Measurements from ENCODE around the gene CERK.

GRCh38 chr22:46766611-46767010 is 28.6 kb upstream of the CERK start:
- no peak for TF ChIP-seq CTCF (IDR thresholded peaks at IDR 0.05)
- no peak for TF ChIP-seq MAX (CRISPR knock-in tag; IDR thresholded peaks at IDR 0.05)
- TF ChIP-seq ESRRA (CRISPR knock-in tag; IDR thresholded peaks at IDR 0.05; ENCODE audit: borderline replicate concordance), result no peak
- no peak for TF ChIP-seq ATF2 (CRISPR knock-in tag; IDR thresholded peaks at IDR 0.05; ENCODE audit: borderline replicate concordance, low read depth)
- no peak for TF ChIP-seq ELF4 (CRISPR knock-in tag; IDR thresholded peaks at IDR 0.05; ENCODE audit: low read depth)
- TF ChIP-seq OVOL2 (CRISPR knock-in tag; IDR thresholded peaks at IDR 0.05; ENCODE audit: borderline replicate concordance), result no peak
- no peak for TF ChIP-seq FOXP4 (CRISPR knock-in tag; IDR thresholded peaks at IDR 0.05)
- no peak for TF ChIP-seq USF2 (CRISPR knock-in tag; IDR thresholded peaks at IDR 0.05)
- TF ChIP-seq E2F1 (CRISPR knock-in tag; IDR thresholded peaks at IDR 0.05), result no peak
- no peak for TF ChIP-seq NR3C1 (CRISPR knock-in tag; conservative IDR thresholded peaks at IDR 0.05; ENCODE audit: low read depth)
- no peak for TF ChIP-seq ATF3 (CRISPR knock-in tag; conservative IDR thresholded peaks at IDR 0.05)
- TF ChIP-seq TCF7 (CRISPR knock-in tag; IDR thresholded peaks at IDR 0.05; ENCODE audit: low read depth), result no peak

Measured in WTC11 (cell line).